GM06990 (cell line): ENCODE measurements around the gene SMIM26.

ENCODE experiments used
- DNase-seq: peaks from one replicate; pipeline ENCODE4 v3.0.0-alpha.2; 2011; ENCODE audit not compliant: insufficient read length; ENCODE audit errors: extremely low read depth
- H3K27me3 ChIP-seq: replicated peaks from 2 replicates; pipeline ENCODE4 v1.6.0; 2011; ENCODE audit warnings: low read length; ENCODE audit not compliant: control insufficient read depth, insufficient read depth
- H3K36me3 ChIP-seq: 2 replicates; pipeline ENCODE4 v1.5.1; 2011; ENCODE audit warnings: low read length; ENCODE audit not compliant: control insufficient read depth, insufficient read depth
- H3K4me3 ChIP-seq: replicated peaks from 2 replicates; pipeline ENCODE4 v1.5.1; 2011; ENCODE audit warnings: low read depth, mild to moderate bottlenecking, control low read depth, low read length
- TF ChIP-seq, protein P1 (sequence below): IDR thresholded peaks from 2 replicates; pipeline ENCODE4 v1.5.1; 2011; ENCODE audit warnings: low read length, control low read depth, mild to moderate bottlenecking, inconsistent platforms; ENCODE audit not compliant: insufficient read depth, poor library complexity, severe bottlenecking

SMIM26 gene

DNA sequence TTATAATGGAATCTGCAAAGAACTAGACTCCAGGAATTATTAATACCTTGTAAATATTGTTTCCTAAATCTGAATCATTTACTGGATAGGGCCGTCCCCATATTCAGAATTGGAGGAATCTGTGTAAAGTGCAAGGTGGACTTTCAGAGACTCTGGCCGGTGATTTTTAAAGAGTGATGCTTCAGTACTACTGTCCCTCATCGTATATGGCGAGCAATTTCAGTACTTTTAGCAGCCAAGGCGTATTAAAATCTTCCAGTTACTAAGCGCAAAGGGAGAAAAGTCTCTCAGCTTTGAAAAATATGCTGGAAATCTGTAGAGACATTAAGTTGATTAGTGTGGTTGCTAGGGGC is 483 bp downstream of the SMIM26 start:
- TF ChIP-seq, protein P1, sequence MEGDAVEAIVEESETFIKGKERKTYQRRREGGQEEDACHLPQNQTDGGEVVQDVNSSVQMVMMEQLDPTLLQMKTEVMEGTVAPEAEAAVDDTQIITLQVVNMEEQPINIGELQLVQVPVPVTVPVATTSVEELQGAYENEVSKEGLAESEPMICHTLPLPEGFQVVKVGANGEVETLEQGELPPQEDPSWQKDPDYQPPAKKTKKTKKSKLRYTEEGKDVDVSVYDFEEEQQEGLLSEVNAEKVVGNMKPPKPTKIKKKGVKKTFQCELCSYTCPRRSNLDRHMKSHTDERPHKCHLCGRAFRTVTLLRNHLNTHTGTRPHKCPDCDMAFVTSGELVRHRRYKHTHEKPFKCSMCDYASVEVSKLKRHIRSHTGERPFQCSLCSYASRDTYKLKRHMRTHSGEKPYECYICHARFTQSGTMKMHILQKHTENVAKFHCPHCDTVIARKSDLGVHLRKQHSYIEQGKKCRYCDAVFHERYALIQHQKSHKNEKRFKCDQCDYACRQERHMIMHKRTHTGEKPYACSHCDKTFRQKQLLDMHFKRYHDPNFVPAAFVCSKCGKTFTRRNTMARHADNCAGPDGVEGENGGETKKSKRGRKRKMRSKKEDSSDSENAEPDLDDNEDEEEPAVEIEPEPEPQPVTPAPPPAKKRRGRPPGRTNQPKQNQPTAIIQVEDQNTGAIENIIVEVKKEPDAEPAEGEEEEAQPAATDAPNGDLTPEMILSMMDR = no peak
- peaks cover 4% of the 10 kb centered on the region; the same call in 1 of the 2 replicates for H3K36me3 ChIP-seq
- no peaks in the 10 kb centered on the region for H3K27me3 ChIP-seq
- peak overlapping the region; percentile 80 for H3K4me3 ChIP-seq
- DNase-seq = no peak

DNA sequence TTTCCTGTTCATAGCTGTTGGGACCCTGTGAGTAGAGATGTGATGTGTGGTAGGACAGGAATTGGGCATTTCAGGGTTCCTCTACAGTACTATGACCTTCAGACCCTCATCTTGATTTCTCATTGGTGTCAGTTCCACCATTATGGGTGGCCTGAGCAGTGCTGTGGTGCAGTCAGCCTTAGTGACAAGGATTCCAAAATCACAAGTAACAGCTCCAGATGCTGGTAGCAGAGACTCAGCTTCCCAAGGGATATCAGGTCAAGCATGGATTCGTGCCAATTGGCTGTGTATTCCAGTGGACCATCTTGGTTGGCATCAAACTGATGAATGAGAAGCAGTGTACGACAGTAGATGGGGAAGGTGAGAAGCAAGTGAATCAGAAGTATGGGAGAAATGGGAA is 3.8 kb downstream of the SMIM26 start:
- Histone ChIP-seq H3K4me3 (no peak overlapping the region), H3K27me3 (no peaks in the 10 kb centered on the region), H3K36me3 (peaks cover 4% of the 10 kb centered on the region; the same call in 1 of the 2 replicates)
- TF ChIP-seq, protein P1 = no peak
- DNase-seq = no peak

DNA sequence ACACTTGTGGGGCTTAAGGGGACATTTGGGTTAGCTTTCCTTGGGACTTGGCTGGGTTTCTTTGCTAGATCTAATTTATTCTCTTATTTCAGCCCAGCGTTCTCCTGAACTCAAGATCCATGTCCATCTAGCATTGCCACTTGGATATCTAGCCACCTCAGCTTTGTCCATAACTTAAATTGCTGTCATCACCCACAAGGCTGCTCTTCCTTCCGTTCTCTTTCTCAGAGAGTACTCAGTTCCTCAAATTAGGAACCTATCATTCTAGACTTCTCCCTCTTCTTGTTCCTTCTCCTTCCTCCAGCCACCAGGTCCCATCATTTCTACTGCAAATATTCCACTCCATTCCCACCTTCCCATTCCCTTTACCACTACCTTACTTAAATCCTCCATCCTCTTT is 4.3 kb downstream of the SMIM26 start:
- DNase-seq = no peak
- TF ChIP-seq, protein P1 = no peak
- H3K4me3 ChIP-seq = no peak overlapping the region
- peaks cover 4% of the 10 kb centered on the region; the same call in 1 of the 2 replicates for H3K36me3 ChIP-seq
- no peaks in the 10 kb centered on the region for H3K27me3 ChIP-seq

DNA sequence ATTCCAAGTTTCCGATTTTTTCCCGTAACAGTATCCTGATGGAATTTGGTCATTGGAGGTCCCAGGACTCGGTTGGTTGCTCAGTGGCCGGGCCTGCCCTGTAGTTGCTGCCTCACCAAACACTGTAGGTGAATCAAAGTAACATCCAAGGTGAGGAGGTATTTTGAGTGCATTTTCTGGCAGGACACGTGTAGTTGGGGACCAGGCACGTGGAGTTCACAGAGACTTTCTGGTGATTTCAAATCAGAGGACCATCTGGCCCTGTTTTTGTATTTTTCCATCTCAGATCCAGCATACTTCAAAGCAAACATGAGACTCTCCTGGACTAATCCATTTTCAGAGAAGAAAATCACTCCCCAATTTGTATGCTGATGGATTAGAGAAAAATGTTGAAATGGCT is 10.7 kb downstream of the SMIM26 start:
- DNase-seq = no peak
- Histone ChIP-seq H3K27me3 (no peaks in the 10 kb centered on the region), H3K4me3 (no peak overlapping the region), H3K36me3 (no peaks in the 10 kb centered on the region)
- TF ChIP-seq, protein P1 = no peak

DNA sequence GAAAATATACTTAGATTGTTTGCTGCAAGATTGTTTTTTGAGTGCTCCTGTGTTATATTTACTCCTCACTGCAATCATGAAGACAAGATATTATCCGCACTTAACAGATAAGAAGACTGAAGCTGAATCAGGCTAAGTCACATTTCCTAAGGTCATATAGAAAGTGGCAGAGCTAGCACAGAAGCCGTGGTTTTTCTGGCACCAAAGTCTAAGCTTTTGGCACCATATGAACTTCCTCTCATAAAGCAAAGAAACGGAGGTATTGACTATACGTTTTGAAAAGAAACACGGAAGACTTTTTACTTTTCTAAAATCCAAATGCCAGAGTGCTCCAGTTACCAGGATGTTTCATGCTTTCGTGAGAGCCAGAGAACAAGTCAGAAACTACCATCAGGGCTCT is 11.3 kb downstream of the SMIM26 start:
- H3K4me3 ChIP-seq = no peak overlapping the region
- no peaks in the 10 kb centered on the region for H3K27me3 ChIP-seq
- no peaks in the 10 kb centered on the region for H3K36me3 ChIP-seq
- no peak for DNase-seq
- TF ChIP-seq, protein P1 = no peak

DNA sequence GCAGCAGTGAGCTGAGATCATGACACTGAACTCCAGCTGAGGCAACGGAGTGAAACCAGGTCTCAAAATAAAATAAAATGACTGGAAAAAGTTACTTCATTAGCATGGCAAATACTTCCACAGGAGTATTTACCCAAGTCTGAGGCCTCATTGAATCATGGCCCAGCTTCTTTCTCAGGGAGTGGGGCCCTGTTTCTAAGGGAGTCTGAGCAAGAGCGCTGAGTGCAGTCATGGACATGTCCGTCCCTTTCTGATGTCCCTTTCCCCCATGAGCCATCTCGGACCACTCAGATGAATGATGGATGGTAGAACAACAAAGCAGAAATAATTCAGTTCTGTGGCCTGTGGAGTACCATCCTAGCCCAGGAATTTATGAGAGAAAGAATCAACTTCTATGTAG is 12.8 kb downstream of the SMIM26 start:
- H3K4me3 ChIP-seq = no peak overlapping the region
- no peak for DNase-seq
- no peaks in the 10 kb centered on the region for H3K36me3 ChIP-seq
- H3K27me3 ChIP-seq = no peaks in the 10 kb centered on the region
- TF ChIP-seq, protein P1 = no peak
